Left forelimb (tissue), 1 donor: ENCODE data around the gene TXNDC17.
"Not testable (repeated sequence)": the region's sequence is repeated elsewhere in the genome, so short reads cannot be mapped to it uniquely, and the experiment has no call there.

Experiments used
- DNase-seq: peaks from one replicate; pipeline ENCODE4 v3.0.0-alpha.2; 2018; ENCODE audit warnings: low spot score

The TXNDC17 gene

GRCh38 chr17:6684460-6684783 is 43.6 kb downstream of the TXNDC17 start:
- no peak for DNase-seq

DNA sequence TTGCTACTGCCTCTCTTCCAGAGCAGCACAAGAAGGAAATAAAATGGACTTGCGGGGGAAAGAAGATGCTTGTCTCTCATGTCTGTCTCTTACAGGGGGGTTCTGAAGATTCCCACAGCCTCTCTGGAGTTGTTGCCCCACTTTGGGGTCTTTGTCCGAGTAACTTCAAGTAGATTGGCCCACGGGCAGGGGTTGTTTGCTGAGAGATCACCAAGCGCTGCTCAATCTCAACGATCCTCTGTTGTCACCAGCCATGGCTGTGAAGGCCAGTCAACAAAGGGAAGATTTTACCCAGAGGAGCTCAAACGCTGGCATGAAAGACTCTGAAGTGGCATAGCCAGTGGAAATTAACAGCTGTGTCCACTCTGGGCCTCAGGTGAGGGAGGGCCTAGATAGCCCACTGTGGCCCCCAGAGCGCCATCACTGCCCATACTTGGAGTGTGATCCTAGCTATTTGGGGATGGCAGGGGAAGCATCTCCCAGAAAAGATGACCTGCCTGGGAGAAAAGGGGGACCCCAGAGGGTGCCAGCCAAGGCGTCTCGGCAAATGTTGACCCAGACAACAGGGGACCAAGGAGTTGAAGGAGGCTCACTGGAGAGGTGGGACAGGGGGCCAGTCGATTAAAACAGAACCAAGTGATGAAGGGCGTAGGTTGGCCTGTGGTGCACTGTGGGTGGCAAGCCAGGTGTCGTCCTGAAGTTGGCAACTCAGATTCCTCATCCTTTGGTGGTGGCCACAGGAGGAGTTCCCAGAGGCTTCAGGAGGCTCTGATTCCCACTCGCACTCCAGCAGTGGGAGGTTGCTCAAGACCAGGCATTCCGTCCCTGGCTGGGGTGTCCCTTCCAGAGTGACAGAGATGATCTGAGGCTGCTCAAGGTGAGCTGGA is 44.3 kb downstream of the TXNDC17 start:
- DNase-seq, result no peak

- no peak for DNase-seq
These were observed 45.2 kb downstream of the TXNDC17 start for GRCh38 chr17:6686026-6686425.

DNA sequence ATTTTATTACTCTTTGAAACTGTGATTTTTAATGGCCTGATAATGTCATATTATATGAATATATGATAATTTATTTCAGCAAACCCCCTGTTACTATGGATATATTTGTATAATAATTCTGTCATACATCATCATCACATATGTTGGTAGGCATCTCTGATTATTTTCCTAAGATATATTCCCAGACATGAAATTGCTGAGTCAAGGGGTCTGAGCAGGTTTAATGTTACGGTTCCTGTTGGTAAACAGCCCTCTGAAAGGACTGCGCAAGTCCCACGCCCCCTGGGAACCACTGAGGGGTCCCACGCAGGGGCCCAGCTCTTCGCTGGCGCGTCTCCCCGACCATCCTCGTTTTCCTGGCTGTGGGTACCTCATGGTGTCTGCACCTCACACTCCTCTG is 48.1 kb downstream of the TXNDC17 start:
- no peak for DNase-seq

DNA sequence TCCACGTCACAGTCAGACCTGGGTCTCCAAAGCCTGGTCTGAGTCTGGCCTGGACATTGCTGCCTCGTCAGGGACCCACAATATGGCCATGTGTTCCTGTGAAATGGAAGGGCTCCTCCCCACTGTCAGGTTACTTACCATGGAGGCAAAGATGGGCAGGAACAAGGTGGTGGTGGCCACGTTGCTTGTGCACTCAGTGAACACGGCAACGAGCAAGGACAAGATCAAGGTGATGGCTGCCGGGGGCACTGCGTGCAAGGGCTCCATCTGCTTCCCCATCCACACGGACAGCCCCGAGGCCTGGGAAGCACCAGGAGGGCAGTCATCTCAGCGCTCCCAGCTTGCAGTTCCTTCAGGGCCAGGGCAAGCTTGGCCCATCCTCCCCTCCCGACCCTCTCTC is 49.8 kb downstream of the TXNDC17 start:
- DNase-seq, result no peak

DNA sequence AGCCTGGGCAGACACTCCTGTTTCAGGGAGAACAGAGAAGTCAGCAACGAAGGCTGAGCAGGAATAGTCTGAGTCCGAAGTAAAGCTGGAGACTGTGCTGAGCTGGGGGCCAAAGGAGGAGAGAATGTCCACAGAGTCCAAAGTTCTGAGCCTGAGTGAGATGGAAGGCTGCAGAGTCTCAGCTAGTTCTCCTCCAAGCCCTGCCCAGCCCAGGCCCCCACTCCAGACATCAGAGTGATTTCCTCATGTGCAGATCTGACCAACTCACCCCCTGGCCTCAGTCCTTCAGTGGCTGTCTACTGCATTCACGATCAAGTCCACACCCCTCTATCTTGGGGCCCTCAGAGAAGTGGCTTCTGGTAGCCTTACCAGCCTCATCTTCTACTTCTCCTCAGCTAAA is 50.7 kb downstream of the TXNDC17 start:
- DNase-seq, result no peak

- DNase-seq, result not testable (repeated sequence)
These were observed 51.1 kb downstream of the TXNDC17 start for GRCh38 chr17:6691958-6692357.
